GM19238 (cell line): ENCODE data around the gene HDGFL1.

ENCODE experiments used
- DNase-seq: peaks from one replicate; pipeline ENCODE4 v3.0.0; 2011; ENCODE audit warnings: low spot score; ENCODE audit not compliant: insufficient read length

The HDGFL1 gene

DNA sequence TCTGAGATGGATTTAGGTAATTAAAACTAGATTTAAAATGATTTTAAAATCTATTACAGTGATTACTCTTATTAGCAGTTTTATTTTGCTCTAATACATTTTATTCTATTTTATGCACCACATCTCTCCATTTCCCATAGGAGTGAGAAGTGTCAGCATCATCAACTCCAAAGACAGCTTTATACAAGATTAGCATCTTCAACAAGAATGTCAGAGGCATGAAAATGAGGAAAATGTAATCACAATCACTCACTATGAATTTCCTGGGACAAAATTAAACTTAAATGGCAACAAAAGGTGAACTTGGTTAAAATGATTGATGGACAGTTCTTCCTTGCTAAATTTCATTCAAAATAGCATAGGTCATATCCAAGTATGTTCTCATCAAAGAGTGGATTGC is 19.8 kb downstream of the HDGFL1 start:
- DNase-seq: no peak

DNA sequence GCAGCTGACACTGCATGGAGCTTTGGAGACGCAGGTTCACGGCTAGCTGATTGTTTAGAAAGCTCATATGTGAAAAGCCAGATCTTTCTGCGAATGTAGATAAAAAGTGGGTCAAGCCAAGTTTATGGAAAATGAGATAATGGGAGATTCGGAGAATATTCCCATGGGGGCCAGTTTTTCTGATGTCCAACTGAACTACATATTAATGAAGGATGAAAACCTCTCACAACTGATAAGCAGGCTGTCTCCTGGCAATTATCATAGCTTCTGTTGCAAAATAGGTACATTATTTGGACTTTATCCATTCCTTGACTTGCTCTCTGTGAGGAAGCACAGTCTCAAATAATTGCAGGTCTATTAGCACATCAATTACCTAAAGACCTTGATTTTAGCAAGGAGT is 21.1 kb downstream of the HDGFL1 start:
- no peak for DNase-seq

DNA sequence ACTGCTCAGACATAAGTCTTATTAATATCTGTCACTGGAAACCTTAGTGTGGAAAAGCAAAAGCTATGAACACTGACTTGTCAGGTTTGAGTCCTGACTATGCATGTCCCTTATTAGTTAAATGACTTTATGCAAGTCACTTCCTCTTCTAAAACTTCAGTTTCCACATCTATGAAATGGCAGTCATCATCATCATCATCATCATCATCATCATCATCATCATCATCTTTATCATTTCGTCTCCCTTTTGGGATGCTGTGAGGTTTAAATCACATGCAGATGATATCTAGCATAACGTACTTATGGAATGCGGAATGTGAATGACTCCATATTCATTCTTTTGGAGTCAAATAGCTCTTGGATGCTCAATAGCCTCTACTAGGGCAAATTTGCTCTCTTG is 24.5 kb downstream of the HDGFL1 start:
- no peak for DNase-seq

DNA sequence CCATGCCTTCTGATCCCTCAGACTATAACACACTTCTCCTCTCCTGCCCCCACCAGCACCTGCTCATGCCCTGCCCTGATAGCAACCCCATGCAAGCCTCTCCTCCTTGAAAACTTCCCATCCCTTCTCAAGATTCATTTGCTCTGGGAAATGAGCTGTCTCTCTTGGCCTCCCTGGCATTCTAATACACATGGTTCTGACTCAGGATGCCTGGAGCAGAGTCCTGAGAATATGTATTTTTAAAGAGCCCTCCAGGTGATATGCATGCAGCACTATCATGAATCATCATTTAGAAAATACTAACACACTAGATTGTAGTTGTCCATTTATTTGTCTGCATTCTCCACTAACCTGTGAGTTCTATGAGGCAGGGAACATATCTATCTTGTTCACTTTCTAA is 26.6 kb downstream of the HDGFL1 start:
- no peak for DNase-seq

DNA sequence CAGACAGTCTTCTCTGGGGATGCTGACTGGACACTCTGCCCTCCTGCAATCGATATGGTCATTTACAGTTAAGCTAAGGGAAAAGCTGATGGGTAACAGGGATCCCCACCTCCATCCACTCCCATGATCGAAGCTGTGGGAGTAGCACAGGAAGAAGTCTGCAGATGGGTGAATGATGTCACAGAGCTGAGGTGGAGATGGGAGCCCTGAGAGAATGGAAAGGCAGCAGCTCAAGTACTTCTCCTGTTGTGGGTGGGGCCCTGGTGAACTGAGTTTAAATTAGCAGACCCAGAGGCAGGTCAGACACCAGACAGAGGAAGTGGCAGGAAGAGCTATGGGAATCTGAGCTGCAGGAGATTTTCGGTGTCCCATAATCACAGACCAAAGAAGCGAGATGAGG is 29.0 kb downstream of the HDGFL1 start:
- DNase-seq: no peak

DNA sequence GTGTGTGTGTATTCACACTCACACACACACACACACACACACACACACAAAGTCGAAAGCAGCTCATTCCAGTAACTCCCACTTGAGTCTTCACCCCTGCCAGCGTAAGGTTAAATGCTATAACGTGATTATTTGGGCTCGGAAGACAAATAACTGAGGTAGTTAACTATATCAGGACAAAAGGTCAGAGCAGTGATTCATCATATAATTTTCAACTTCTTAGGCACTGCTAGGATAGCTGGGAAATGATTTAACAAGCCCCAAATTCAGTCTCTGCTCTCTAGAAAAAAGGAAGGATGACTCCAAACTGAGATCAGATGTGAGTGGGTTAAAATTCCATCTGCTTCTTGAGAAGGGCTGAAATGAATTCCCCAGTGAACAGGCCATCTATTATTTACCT is 30.7 kb downstream of the HDGFL1 start:
- no peak for DNase-seq

DNA sequence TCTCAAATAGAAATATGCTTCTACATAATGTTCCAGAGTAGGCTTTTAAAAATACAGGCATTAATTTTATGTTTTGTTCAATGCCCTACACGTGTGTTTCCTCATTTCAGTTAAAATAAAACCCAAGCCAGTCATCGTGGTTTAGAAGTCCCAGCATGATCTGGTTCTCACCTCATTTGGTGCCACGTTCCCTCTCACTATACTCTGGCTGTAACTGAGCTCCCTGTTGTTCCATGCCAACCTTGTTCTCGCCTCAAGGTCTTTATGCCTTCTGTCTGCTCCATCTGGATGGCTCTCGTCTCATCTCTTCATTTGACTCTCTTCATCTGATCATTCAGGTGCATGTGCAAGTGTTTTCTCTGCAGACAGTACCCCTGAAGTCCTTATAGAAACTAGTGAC is 32.6 kb downstream of the HDGFL1 start:
- no peak for DNase-seq

DNA sequence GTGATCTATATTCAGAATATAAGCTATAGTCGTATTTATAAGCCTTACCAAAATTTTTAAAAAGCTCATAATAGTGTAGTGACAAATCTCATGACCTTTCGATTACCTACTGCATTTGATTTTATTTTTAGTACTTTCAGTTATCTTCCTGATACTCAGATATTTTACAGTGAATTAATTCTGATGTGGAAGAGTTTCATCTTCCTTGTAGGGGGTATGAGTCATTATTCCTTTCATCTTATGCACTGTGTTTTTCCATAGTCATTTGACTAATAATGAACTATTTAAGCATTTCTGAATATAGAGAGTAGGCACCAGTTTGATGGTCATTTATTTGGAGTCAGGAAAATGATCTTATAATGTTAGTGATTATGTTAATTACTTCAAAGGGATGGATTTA is 36.4 kb downstream of the HDGFL1 start:
- DNase-seq: no peak

DNA sequence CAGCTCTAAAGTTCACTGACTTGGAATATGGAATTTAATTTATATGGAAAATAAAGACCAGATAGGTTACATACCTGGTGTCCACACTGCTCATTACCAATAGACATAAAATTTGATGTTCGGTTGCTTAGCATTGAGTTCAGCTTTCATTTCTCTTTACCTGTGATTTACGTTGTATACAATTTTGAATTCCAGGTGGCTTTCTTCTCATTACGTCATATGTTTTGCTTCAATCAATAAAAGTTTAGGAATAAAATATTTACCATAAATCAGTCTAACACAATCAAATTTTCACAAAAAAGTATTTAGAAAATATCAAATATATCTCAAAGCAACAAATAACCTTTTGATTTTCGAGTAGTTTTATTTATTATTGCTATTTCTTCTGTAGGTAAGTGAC is 40.8 kb downstream of the HDGFL1 start:
- DNase-seq: no peak

DNA sequence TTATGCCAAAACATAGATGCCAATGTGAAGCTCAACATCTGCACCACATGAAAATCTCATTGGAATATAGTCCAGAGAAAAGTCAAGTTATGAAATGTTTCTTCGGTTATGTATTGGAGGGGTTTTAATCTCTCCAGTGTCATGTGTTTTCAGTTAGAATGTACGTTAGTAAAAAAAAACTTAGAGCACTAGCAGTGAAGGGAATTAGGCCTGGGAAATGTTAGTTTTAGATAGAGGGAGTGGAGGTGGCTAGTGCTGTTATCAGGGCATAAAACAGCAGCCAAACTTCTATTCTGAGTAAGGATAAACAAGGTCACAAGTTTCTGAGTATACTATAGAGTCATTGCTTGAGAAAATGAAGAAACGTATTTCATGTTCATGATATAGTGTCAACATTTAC is 42.9 kb downstream of the HDGFL1 start:
- DNase-seq: no peak

DNA sequence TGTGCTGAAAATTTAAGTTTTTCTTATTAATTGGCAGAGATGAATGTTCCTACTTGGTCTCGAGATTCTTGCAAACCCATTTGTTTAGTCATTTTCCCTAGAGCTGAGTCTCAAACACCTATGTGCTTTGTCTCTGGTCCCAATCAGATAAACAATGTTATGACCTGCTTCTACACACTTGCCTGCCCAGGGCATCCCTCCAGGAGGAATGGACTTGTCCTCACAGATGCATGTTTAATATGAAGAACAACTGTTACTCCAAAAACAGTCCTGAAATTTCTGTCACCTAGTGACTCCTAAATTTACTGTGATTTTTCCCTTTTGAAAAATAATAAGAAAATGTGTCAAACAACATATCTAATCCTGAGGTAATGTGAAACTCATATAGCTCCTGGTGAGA is 43.7 kb downstream of the HDGFL1 start:
- DNase-seq: no peak

DNA sequence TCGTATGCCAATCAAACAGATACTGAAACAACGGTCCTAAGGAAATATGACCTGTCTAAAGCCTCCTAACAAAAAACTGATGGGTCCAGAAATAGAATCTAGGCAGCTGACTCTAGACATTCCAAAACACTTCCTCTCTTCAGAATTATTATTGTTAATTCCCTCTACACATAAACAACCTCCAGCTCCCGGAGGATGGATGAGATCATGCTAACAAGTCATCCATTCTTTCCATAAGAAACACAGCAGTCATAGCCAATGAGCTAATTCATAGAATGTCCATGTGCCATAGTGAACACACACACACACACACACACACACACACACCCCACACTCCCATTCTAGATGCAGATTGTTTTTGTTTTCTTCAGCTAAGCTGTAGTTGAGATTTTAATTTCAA is 44.3 kb downstream of the HDGFL1 start:
- no peak for DNase-seq

DNA sequence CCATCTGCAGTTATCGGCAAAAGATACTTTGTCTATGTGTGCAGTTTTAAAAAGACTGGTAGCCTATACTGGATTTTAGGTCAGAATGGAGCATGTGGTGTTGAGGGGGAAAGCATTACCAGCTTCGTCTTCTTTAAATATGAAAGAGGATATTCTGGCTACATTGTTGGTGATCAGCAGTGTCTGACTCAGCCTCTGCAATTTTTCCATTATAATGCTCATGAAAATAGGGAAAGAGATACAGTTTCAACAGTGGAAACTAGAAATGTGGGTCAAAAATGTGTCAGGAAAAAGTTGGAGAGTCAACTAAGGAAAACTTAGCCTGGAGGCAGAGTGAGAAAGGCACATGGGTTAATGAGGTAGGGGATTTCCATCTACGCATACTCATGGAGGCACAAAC is 45.2 kb downstream of the HDGFL1 start:
- DNase-seq: no peak

DNA sequence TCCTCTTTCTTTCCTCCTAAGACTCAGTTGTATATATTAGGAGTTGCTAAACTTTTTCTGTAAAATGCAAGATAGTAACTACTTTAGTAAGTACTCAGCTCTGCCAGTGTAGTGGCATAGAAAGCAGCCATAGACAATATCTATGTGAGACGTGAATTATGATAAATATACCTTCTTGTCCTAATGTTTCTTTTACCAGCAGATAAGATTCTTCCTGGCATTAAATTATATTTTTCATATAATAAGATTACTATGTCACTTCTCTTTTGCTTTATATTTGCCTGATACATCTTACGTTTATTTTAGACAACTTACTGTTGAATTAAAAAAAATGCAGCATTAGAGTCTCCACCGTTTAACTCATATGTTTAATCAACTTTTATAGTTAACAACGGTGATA is 51.7 kb downstream of the HDGFL1 start:
- DNase-seq: no peak
